Mesothelial cell of epicardium (in vitro differentiated cells): Measurements from ENCODE around the gene CNGA4. TPM values are rescaled to one million over a fixed set of nuclear protein-coding genes. Genes with fewer than 3 reads are reported as not detected.
A peak's percentile ranks its signal among the peaks of the same experiment; 100 is the strongest.

Experiments used
- DNase-seq, 2 experiments: peaks; one replicate each; pipeline ENCODE4 v3.0.0; 2021; ENCODE audit warnings: low spot score in 2 of 2; ENCODE audit not compliant: unreplicated experiment in 2 of 2
- H3K27ac Mint-ChIP-seq: 2 replicates; pipeline ENCODE4 v1.8.0; 2021; ENCODE audit warnings: mixed read lengths
- H3K27me3 Mint-ChIP-seq: 2 replicates; pipeline ENCODE4 v1.8.0; 2021; ENCODE audit warnings: low read depth, mixed read lengths
- H3K36me3 Mint-ChIP-seq: 2 replicates; pipeline ENCODE4 v1.8.0; 2021; ENCODE audit warnings: mixed read lengths
- H3K4me1 Mint-ChIP-seq: 2 replicates; pipeline ENCODE4 v1.8.0; 2021; ENCODE audit warnings: mixed read lengths
- H3K4me3 Mint-ChIP-seq: 2 replicates; pipeline ENCODE4 v1.8.0; 2021; ENCODE audit warnings: mild to moderate bottlenecking, moderate library complexity, mixed read lengths
- H3K9me3 Mint-ChIP-seq: 2 replicates; pipeline ENCODE4 v1.8.0; 2021; ENCODE audit warnings: mixed read lengths
- total RNA-seq: library from RNA; stranded (reverse); gene quantifications from 3 replicates; pipeline ENCODE4 v1.2.1, GENCODE V29; 2021
- TF ChIP-seq, protein P1 (sequence below): fragments of 200-600 bp; sonication (generic); IDR thresholded peaks from one replicate; pipeline ENCODE4 v1.5.0; 2021; ENCODE audit warnings: antibody characterized with exemption; ENCODE audit not compliant: unreplicated experiment

The CNGA4 gene
- total RNA-seq, 1 donor from 2014 or later: 0.54 TPM

DNA sequence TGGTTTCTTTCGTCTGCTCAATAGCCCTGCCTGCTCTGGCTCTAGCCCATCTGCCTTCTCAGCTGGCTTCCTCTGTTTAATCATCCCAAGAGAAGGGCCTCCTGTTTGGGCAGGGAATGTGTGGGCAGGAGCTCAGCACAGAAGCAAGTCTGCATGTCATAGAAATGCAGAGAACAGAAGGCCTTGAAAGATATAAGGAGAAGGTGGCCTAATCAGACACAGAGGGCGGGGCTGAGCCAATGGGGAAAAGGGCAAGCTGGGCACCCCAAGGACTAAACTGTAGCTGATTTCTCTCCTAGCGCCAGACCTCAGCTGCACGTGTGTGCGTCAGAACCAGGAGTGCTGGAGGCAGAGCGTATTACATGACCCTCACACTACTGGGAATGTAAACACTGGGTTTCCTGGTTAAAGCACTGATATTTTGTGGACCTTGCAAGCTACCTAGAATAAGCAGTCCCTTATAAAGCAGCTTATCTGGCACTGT, 13.1 kb downstream of the CNGA4 start:
- DNase-seq: no peak

DNA sequence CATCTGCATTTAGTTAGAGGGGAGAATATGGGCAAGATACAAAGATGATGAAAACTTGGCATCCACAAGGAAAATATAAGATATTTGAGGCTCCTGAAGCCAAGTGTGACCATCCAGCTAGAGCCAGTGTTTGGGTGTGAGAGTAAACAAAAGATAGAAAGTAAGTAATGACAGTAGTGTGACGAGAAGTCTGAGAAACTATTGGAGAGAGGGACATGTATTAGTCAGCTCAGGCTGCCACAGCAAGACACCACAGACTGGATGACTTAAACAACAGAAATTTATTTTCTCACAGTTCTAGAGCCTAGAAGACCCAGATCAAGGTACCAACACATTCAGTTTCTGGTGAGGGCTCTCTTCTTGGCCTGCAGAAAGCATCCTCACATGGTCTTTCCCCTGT, 14.3 kb downstream of the CNGA4 start:
- Mint-ChIP-seq H3K9me3 (no peaks in the 10 kb centered on the region), H3K27me3 (peaks cover 2% of the 10 kb centered on the region), H3K36me3 (no peaks in the 10 kb centered on the region), H3K27ac (no peak overlapping the region), H3K4me3 (no peak overlapping the region), H3K4me1 (peaks cover 4% of the 10 kb centered on the region)
- TF ChIP-seq, protein P1, sequence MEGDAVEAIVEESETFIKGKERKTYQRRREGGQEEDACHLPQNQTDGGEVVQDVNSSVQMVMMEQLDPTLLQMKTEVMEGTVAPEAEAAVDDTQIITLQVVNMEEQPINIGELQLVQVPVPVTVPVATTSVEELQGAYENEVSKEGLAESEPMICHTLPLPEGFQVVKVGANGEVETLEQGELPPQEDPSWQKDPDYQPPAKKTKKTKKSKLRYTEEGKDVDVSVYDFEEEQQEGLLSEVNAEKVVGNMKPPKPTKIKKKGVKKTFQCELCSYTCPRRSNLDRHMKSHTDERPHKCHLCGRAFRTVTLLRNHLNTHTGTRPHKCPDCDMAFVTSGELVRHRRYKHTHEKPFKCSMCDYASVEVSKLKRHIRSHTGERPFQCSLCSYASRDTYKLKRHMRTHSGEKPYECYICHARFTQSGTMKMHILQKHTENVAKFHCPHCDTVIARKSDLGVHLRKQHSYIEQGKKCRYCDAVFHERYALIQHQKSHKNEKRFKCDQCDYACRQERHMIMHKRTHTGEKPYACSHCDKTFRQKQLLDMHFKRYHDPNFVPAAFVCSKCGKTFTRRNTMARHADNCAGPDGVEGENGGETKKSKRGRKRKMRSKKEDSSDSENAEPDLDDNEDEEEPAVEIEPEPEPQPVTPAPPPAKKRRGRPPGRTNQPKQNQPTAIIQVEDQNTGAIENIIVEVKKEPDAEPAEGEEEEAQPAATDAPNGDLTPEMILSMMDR: no peak
- no peak for DNase-seq

More for the DNA sequence above, 13.1 kb downstream of the CNGA4 start:
- no peaks in the 10 kb centered on the region for H3K9me3 Mint-ChIP-seq
- H3K4me3 Mint-ChIP-seq: no peak overlapping the region
- peaks cover 4% of the 10 kb centered on the region for H3K4me1 Mint-ChIP-seq
- H3K27ac Mint-ChIP-seq: no peak overlapping the region
- no peaks in the 10 kb centered on the region for H3K27me3 Mint-ChIP-seq
- H3K36me3 Mint-ChIP-seq: no peaks in the 10 kb centered on the region
- TF ChIP-seq, protein P1: no peak

DNA sequence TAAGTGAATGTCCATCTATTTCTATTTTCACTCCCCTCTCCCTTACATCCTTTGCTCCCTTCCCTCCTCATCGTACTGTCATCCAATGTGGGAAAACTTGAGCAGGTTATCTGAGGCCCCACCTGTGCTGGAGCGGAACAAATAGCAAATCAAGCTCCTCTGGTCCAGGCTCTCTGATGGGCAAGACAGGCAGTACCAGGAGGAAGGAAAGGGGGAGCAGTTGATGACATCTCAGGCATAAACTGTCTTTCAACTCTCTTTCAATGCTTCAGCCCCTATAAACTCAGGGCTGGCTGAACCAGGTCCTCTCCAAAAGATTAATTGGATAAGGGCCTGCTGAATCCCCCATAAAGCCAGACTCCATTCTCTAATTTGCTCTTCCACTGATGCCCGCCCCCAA, 19.3 kb downstream of the CNGA4 start:
- Mint-ChIP-seq H3K4me3 (no peak overlapping the region), H3K4me1 (peaks cover 9% of the 10 kb centered on the region), H3K27me3 (peaks cover 14% of the 10 kb centered on the region), H3K27ac (no peak overlapping the region), H3K9me3 (no peaks in the 10 kb centered on the region), H3K36me3 (no peaks in the 10 kb centered on the region)
- DNase-seq: no peak
- TF ChIP-seq, protein P1: no peak

DNA sequence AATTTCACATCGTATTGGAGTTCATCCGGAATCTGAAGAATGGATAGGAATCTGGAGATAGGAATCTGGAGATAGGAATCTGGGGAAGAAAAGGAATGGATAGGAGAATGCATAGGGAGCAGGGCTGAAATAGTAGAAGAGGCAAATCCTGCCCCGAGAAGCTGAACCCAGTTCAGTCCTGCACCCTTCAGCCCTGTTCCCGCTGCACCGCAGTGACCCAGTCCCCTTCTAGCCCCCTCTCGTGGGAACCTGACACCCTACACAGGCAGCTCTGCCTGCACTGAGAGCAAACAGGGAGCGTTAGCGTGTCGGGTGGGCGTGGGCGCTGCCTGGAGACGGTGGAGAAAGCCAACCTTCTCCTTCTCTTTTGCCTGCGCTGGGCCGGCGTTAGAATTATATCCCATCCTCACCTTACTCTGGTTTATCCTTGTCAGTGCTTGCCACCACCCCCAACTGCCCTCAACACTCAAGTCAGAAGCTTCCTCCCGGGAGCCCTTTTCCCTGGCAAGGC, 19.7 kb downstream of the CNGA4 start:
- Mint-ChIP-seq H3K27ac (no peak overlapping the region), H3K4me3 (peak overlapping the region; percentile 62), H3K36me3 (no peaks in the 10 kb centered on the region), H3K4me1 (peaks cover 9% of the 10 kb centered on the region), H3K27me3 (peaks cover 14% of the 10 kb centered on the region), H3K9me3 (no peaks in the 10 kb centered on the region)
- DNase-seq: no peak
- TF ChIP-seq, protein P1: no peak

DNA sequence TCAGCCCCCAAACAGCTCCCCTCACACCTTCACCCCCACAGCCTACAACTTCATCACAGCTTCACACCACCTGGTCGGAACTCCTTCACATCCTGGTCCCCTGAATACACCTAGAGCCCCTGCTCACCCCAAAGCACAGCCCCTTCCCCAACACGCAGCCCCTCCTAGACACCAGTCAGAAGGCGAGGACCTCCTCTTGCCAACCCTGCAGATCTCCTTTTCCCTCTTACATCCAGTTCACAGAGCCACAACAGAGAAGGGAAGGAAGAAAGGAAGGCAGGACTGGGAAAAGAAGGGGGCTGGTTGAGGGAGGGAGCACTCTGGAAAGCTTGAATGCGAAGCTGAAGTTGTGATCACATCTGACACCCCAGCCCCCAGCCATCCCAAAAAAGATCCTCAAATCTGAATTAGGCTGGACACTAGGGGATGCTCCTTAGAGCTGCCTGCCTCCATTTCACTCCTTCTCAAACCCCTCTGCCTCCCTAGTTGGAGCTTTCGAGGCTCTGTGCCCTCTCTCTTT, 21.4 kb downstream of the CNGA4 start:
- Mint-ChIP-seq H3K27me3 (peaks cover 14% of the 10 kb centered on the region), H3K4me3 (no peak overlapping the region), H3K9me3 (no peaks in the 10 kb centered on the region), H3K36me3 (no peaks in the 10 kb centered on the region), H3K4me1 (peaks cover 9% of the 10 kb centered on the region), H3K27ac (no peak overlapping the region)
- TF ChIP-seq, protein P1: no peak
- DNase-seq: no peak
